NCI-H1694 (cell line): Measurements from ENCODE around the gene EMC9.

Experiments
- DNase-seq: peaks from one replicate; lab custom pipeline; 2025; lab: John Stamatoyannopoulos, UW

Gene EMC9

DNA sequence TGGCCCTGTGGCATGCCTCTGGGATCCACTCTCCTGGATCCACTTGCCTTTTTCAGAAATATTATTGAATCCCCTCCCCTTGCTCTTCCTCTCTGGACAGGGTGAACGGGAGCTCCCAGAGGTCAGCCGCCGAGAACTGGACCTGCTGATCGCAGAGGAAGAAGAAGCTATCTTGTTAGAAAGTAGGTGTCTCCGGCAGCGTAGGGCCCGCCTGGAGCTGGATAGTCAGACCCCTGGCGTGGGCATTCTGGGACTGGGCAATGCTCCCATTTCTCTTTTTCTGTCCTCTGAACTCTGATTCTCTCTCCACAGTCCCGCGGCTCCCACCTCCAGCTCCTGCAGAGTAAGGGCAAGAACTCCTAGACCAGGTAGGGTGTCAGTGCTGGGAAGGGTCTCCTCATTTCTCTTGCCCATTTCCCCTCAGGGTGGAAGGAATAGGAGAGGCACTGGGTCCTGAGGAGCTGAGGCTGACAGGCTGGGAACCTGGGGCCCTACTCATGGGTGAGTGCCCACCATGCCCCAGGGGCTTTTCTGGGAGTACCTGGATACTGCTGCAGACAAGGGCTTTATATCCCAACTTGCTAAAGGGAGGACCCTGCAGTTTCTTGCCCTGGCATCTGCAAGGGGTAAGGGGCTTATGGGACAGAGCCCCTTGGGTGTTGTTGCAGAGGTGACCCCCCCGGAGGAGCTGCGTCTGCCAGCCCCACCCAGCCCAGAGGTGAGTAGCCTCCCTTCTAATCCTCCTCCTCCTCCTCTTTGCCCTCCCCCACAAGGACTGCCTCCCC lies 35.8 kb upstream of the EMC9 start:
- no peak for DNase-seq

DNA sequence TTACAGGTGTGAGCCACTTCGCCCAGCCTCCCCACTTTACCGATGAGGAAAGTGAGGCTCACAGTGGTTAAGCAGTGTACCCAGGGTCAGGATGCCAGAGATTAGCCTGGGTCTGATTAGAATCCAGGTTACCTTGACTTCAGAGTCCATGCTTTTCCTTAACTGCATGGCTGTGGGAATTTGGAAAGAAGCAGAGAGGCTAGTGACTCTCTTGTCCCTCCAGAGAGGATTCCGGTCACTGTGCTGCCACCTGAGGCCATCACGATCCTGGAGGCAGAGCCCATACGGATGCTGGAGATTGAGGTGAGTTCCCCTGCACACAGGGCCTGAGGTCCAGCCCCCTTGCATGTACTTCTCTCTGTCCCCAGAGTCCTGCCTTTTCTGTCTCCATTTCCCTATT lies 35.2 kb upstream of the EMC9 start:
- no peak for DNase-seq

DNA sequence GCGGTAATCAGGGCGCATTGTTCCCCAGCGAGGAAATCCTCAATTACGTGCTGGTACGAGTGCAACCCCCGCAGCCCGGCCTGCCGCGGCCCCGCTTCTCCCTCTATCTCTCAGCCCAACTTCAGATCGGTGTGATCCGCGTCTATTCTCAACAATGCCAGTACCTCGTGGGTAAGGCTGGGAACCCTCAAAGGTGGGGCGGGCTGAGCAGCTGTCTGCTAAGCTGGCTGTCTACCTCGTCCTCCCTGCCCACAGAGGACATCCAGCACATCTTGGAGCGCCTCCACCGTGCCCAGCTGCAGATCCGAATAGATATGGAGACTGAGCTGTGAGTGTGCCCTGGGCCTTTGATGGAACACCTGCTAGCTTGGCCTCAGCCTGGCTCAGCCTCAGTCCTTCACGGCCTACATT lies 31.5 kb upstream of the EMC9 start:
- no peak for DNase-seq

DNA sequence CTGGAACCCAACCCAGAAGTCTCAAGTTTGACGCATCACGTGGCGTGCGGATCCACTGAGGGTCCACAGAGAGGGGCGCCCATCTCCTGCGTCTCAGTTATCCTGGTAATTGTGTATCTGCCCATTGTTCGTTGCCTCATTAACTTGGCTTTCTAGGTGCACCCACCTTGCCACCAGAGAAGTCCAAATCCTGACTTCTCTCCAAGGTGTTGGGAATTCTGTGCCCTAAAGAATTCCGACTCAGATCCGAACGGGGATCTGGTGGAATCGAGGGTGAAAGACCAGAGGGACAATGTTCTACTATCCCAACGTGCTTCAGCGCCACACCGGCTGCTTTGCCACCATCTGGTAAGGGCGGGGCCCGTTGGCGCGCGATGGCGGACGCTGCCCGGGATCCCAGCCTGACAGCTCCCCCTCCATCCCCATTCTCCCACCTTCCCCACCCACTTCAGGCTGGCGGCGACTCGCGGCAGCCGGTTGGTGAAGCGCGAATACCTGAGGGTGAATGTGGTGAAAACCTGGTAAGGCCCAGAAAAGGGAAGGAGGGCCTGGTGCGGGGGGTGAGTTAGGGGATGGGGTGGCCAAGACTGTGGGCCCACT lies 31.0 kb upstream of the EMC9 start:
- peak; percentile 18 for DNase-seq

DNA sequence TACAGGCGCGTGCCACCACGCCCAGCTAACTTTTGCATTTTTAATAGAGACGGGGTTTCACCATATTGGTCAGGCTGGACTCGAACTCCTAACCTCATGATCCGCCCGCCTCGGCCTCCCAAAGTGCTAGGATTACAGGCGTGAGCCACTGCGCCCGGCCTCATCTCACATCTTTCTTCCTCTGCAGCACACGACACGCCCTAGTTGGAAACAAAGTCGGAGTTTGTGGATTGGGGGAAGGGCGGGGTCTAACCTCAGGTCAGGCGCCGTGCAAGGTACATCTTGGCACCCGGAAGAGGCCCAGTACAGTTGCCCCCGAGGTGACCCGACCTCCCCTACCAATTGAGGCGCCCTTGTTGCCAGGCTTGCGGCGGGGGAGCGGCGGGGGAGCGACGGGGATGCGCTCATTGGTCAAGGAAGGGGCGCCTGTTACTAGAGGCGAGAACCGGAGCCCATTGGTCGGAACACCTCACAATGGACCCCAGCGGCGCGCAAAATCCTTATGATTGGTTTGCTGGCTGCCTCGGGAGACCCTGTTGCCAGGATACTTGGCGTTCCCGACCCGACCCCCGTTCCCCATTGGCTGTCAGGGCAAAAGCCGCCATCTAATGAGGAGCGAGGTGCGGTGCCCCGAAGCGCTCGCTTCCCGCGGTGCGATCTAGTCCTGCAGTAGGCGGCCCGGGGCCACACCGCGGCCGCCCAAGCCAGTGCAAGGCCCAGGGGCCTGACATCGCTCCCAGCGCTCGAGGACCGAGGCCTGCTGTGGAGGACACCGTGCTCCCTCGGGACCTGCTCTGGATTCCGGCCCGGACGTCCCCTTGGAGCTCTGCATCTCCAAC lies 30.2 kb upstream of the EMC9 start, which contains the start of gene REC8:
Gene REC8 (plus strand): TSS at position 659 of the 839 bp plus-strand sequence. CDS start 473 bp downstream, outside the sequence.
- DNase-seq, result peak; percentile 98

DNA sequence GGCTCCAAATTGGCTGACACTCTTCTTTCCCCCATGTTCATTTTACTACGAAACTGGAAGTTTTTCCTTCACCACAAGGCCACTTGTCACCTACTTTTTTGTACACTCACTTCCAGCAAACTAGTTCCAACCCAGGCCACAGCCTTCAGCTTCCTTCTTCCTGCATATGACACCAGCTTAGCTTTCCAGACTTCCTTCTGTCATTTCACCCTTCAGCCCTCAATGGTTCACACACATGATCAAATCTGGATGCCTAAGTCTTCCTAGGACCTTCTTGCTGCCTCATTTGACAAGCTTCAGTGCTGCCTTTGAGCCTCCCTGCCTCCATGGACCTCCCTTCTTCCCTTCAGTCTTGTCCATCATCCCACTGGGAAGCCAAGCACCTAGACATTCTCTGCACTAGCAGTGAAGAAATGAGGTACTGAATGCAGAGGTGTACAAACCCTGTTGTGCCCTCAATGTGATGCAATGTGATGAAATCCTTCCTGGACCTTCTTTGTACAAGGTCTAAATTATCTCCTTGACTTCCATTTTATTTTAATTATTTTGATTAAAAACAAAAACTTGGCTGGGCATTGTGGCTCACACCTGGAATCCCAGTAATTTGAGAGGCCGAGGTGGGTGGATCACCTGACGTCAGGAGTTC lies 26.2 kb upstream of the EMC9 start:
- DNase-seq, result no peak

DNA sequence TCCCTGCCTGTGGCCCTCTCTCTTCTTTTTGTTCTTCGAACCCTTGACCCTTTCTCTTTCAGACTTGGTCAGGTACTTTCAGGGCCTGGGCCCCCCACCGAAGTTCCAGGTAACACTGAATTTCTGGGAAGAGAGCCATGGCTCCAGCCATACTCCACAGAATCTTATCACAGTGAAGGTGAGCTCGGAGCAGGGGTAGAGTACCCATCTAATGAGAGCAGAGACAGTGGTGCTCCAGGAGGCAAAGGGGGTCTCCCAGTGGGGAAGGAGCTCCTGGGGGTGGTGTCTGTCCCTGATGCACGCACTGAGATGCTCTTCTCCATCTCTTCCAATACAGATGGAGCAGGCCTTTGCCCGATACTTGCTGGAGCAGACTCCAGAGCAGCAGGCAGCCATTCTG lies 24.4 kb upstream of the EMC9 start:
- no peak for DNase-seq

DNA sequence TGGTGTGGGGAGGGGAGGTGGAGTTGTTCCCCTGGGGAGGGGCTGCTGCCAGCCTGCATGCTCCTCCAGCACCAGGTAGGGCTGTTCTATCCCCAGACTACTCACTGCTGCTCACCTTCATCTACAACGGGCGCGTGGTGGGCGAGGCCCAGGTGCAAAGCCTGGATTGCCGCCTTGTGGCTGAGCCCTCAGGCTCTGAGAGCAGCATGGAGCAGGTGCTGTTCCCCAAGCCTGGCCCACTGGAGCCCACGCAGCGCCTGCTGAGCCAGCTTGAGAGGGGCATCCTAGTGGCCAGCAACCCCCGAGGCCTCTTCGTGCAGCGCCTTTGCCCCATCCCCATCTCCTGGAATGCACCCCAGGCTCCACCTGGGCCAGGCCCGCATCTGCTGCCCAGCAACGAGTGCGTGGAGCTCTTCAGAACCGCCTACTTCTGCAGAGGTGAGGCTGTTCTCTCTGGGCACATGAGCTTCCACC lies 23.2 kb upstream of the EMC9 start:
- DNase-seq, result no peak

DNA sequence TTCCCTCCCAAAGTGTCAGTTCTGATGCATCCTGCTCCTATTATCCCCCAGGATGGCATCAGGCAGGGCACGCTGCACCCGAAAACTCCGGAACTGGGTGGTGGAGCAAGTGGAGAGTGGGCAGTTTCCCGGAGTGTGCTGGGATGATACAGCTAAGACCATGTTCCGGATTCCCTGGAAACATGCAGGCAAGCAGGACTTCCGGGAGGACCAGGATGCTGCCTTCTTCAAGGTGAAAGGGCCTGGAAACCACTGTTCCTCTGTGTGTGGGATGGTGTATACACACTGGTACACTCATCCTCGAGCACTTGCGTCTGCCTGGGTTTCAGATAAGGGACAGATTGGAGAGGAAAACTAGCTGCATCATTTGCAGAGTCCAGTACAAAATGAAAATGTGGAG lies 20.7 kb upstream of the EMC9 start:
- DNase-seq, result no peak

DNA sequence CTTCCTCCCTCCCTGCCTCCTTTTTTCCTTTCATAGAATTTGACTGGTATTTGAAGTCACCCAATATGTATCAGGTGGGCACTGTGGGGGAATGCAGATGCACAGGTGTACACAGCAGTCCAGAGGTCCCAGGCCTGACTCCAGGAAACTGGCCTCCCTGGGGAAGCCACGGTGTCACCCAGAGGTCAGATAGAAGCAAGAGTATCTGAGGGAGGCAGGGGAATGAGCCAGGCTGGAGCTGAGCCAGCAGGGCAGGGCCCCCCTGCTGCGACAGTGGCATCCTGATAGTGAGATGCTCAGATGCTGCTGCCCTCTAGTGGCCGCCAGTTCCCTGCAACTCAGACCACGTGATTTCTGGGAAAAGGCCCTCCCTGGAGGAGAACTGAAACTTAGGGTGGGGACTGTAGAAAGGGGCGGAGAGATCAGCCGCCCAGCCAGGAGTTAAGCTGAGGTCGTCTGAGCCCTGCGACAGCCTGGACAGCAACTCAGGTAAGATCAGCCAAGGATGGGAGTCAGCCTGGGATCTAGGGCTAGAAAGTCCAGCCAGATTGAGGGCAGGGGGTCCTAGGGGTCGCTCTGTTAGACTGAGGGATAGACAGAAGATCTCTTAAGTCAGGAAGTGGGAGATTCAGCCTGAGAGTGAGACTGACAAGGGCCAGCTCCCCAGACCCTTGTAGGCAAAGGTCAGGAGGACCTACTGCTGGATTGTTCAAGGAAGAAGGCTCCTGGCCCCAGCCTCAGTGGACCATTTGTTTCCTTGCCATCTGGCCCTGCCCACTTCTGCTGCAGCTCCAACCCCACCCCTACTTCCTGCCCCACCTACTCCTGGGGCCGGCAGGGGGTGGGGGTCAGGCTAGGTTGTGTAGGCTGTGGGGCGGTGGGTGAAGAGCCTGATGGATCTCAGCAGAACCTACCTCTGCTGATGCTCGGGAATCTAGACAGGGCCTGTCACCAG lies 19.7 kb upstream of the EMC9 start, which contains the start of gene IRF9:
Gene IRF9 (plus strand): TSS at position 416 of the 955 bp plus-strand sequence. CDS start 880 bp downstream, outside the sequence.
- DNase-seq, result peak; percentile 94

DNA sequence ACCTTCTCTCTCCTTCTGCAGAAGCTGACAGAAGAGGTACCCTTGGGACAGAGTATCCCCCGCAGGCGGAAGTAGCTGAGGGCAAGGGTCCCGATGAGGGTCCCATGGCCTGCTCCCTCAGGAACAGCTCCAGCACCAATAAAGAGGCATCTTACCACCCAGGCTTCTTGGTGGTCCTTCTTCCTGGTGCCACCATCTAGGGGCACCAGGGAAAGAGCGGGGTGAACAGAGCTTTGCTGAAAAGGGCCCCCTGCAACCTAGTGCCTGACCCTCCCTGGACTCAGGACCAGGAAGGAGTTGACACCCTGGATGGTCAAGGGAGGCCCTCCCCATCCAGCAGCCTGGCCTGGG lies 19.1 kb upstream of the EMC9 start:
- no peak for DNase-seq

DNA sequence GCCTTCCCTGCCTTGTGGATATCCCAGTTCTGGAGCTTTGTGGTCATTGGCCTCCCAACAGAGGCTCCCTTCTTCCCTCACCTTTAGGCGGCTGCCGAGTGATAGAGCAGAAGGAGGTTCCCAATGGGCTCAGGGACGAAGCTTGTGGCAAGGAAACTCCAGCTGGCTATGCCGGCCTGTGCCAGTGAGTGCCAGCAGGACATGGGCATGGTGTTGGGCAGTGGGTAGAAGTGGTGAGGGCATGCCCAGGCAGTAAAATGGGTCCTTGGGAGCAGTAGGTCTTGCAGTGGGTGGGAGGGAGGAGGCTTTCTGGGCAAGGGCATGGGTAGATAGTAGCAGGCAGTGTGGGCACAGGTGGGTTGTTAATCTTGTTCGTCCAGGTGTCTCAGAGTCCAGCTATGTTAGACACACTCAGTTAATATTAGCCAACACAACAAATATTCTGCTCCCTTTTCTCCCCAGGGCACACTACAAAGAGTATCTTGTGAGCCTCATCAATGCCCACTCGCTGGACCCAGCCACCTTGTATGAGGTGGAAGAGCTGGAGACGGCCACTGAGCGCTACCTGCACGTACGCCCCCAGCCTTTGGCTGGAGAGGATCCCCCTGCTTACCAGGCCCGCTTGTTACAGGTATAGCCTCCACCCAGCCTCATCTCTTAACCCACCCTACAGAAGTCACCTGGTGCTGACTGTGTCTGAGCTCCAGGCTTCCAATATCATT lies 18.5 kb upstream of the EMC9 start:
- no peak for DNase-seq

DNA sequence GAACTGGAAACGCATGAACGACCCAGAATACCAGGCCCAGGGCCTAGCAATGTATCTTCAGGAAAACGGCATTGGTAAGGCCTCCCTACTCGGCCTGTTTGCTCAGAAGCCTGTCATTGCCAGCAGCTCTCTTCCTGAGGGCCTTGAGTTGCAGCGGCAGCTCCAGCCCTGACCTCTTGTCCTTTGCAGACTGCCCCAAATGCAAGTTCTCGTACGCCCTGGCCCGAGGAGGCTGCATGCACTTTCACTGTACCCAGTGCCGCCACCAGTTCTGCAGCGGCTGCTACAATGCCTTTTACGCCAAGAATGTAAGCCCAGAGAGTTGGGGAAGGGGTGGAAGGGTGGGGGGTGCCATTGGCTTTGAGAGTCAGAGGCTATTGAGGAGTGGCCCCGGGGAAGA lies 15.9 kb upstream of the EMC9 start:
- no peak for DNase-seq

DNA sequence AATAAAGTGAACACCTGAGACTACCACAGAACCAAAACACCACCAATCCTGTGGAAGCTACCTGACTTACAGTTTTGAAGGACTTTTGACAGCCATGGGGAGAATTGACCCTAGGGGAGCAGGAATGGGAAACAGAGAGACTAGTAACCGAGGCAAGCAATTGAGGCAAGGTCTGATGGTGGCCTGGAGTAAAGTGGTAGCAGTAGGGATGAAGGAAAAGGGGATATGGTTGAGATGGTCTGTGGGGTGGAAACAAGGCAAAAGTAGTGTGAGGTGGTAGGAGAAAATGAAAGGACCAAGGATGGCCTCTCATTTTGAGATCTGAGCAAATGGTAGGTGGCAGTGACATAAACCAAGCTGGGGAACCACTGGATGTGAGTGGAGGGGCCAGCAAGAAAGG lies 15.4 kb upstream of the EMC9 start:
- DNase-seq, result no peak

DNA sequence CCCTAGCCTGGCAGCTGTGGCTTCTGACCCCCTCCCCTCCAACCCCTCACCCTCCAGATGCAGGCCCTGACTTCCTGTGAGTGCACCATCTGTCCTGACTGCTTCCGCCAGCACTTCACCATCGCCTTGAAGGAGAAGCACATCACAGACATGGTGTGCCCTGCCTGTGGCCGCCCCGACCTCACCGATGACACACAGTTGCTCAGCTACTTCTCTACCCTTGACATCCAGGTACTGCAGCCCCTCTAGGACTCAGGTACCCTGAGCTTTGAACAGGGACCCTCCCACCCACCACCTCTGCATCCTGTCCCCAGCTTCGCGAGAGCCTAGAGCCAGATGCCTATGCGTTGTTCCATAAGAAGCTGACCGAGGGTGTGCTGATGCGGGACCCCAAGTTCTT lies 13.7 kb upstream of the EMC9 start:
- DNase-seq, result no peak

DNA sequence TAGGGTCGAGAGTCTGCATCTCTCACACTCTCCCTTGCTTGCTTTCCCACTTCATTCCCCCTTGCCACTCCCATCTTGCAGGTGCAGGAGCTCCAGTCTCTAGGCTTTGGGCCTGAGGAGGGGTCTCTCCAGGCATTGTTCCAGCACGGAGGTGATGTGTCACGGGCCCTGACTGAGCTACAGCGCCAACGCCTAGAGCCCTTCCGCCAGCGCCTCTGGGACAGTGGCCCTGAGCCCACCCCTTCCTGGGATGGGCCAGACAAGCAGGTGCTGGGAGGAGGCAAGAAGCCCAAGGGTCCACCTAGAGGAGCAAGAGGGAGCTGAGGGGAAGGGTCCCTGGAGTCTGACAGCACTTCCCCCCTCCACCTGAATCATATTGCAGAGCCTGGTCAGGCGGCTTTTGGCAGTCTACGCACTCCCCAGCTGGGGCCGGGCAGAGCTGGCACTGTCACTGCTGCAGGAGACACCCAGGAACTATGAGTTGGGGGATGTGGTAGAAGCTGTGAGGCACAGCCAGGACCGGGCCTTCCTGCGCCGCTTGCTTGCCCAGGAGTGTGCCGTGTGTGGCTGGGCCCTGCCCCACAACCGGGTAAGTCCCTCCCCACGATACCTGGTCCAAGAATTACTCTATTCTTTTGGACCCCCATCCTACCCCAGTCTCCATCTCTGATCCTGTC lies 10.2 kb upstream of the EMC9 start:
- no peak for DNase-seq

DNA sequence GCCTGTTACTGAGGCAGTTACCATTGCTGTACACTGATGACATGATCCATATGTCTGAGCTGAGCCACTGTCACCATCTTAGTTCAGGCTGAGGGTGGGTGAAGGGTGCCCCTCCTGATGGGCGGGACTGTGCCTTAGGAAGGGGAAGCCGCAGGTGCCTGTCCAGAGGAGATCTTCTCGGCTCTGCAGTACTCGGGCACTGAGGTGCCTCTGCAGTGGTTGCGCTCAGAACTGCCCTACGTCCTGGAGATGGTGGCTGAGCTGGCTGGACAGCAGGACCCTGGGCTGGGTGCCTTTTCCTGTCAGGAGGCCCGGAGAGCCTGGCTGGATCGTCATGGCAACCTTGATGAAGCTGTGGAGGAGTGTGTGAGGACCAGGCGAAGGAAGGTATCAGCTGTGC lies 9.6 kb upstream of the EMC9 start:
- DNase-seq, result no peak

DNA sequence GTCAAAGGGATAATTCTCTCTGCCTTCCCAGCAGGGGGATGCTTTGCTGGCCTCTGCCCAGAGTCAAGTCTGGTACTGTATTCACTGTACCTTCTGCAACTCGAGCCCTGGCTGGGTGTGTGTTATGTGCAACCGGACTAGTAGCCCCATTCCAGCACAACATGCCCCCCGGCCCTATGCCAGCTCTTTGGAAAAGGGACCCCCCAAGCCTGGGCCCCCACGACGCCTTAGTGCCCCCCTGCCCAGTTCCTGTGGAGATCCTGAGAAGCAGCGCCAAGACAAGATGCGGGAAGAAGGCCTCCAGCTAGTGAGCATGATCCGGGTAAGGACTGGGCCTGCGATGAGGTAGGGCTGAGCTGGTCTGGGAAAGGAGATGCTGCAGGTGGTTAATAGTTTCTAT lies 9.2 kb upstream of the EMC9 start:
- no peak for DNase-seq

DNA sequence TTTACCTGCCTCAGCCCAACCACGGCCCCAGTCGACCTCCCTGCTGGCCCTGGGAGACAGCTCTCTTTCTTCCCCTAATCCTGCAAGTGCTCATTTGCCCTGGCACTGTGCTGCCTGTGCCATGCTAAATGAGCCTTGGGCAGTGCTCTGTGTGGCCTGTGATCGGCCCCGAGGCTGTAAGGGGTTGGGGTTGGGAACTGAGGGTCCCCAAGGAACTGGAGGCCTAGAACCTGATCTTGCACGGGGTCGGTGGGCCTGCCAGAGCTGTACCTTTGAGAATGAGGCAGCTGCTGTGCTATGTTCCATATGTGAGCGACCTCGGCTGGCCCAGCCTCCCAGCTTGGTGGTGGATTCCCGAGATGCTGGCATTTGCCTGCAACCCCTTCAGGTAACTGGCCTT lies 8.7 kb upstream of the EMC9 start:
- DNase-seq, result no peak
